GDM1 (cell line): ENCODE measurements around the gene NNT.
"Not testable (repeated sequence)": the region's sequence is repeated elsewhere in the genome, so short reads cannot be mapped to it uniquely, and the experiment has no call there.

Experiments used
- DNase-seq: peaks from one replicate; lab custom pipeline; 2025; lab: John Stamatoyannopoulos, UW

Gene NNT

GRCh38 chr5:43583724-43584123, 19.3 kb upstream of the NNT start:
- DNase-seq: no peak

GRCh38 chr5:43584166-43584699, 18.7 kb upstream of the NNT start:
- no peak for DNase-seq

GRCh38 chr5:43588842-43589241, 14.1 kb upstream of the NNT start:
- no peak for DNase-seq

GRCh38 chr5:43589310-43589709, 13.7 kb upstream of the NNT start:
- DNase-seq: no peak

- no peak for DNase-seq
These were observed 12.3 kb upstream of the NNT start for GRCh38 chr5:43590700-43591099.

- no peak for DNase-seq
These were observed 10.6 kb upstream of the NNT start for GRCh38 chr5:43592363-43592762.

- DNase-seq: not testable (repeated sequence)
These were observed 4.1 kb upstream of the NNT start for GRCh38 chr5:43598927-43599326.

- DNase-seq: no peak
These were observed 1.3 kb upstream of the NNT start for GRCh38 chr5:43601454-43602260.

GRCh38 chr5:43603344-43604217, 601 bp downstream of the NNT start:
- peak; percentile 69 for DNase-seq

- no peak for DNase-seq
These were observed 1.7 kb downstream of the NNT start for GRCh38 chr5:43604699-43605098.

GRCh38 chr5:43606351-43606750, 3.4 kb downstream of the NNT start:
- no peak for DNase-seq

GRCh38 chr5:43608406-43608805, 5.4 kb downstream of the NNT start:
- DNase-seq: no peak

GRCh38 chr5:43609752-43610151, 6.8 kb downstream of the NNT start:
- no peak for DNase-seq

- DNase-seq: no peak
These were observed 10.4 kb downstream of the NNT start for GRCh38 chr5:43613370-43613769.

- DNase-seq: no peak
These were observed 12.6 kb downstream of the NNT start for GRCh38 chr5:43615445-43616184.

- no peak for DNase-seq
These were observed 13.6 kb downstream of the NNT start for GRCh38 chr5:43616535-43616934.

- no peak for DNase-seq
These were observed 16.4 kb downstream of the NNT start for GRCh38 chr5:43619380-43619779.

GRCh38 chr5:43619911-43620310, 16.9 kb downstream of the NNT start:
- DNase-seq: no peak

GRCh38 chr5:43620944-43621505, 18.0 kb downstream of the NNT start:
- no peak for DNase-seq

- no peak for DNase-seq
These were observed 19.1 kb downstream of the NNT start for GRCh38 chr5:43622074-43622473.

- no peak for DNase-seq
These were observed 20.2 kb downstream of the NNT start for GRCh38 chr5:43623048-43623680.
